Activated CD4-positive, alpha-beta T cell treated with anti-CD3 and anti-CD28 coated beads for 36 hours (primary cell): ENCODE measurements around the gene FOXO6. TPM values are rescaled to one million over a fixed set of nuclear protein-coding genes. Genes with fewer than 3 reads are reported as not detected.

Experiments
- ATAC-seq: fragments of 200-7000 bp; cut with Tn5 transposase; one replicate; pipeline ENCODE4 v1.10.0; 2021; ENCODE audit warnings: mild to moderate bottlenecking, moderate library complexity
- CTCF ChIA-PET: fragments of 350-600 bp; sonication (Branson Sonifier 250); formaldehyde crosslinking; loops from one replicate; lab custom pipeline; 2021; ENCODE audit warnings: antibody characterized with exemption; lab: Charles Lee
- POLR2A ChIA-PET: fragments of 350-600 bp; sonication (Branson Sonifier 250); formaldehyde crosslinking; loops from one replicate; lab custom pipeline; 2021; ENCODE audit warnings: antibody characterized with exemption, inconsistent platforms; lab: Charles Lee
- DNase-seq: peaks from one replicate; pipeline ENCODE4 v3.0.0-alpha.2; 2020
- H3K27ac Mint-ChIP-seq: one replicate; pipeline ENCODE4 v1.8.0; 2021; ENCODE audit warnings: mixed read lengths
- H3K27me3 Mint-ChIP-seq: one replicate; pipeline ENCODE4 v1.8.0; 2021; ENCODE audit warnings: mixed read lengths
- H3K36me3 Mint-ChIP-seq: one replicate; pipeline ENCODE4 v1.8.0; 2021; ENCODE audit warnings: low read depth, mixed read lengths
- H3K4me1 Mint-ChIP-seq: one replicate; pipeline ENCODE4 v1.8.0; 2021; ENCODE audit warnings: mixed read lengths
- H3K4me3 Mint-ChIP-seq: one replicate; pipeline ENCODE4 v1.8.0; 2021; ENCODE audit warnings: mild to moderate bottlenecking, moderate library complexity, mixed read lengths
- H3K9me3 Mint-ChIP-seq: one replicate; pipeline ENCODE4 v1.8.0; 2021; ENCODE audit warnings: low read depth, mixed read lengths
- intact Hi-C, 2 experiments: fragments of 100-400 bp; cut with DNase I in 1 of 2; cut with micrococcal nuclease in 1 of 2; formaldehyde crosslinking; loops; one replicate each; pipeline versions ENCODE4 v1.14.2 to v1.15.1; 2022 to 2024; cut with DNase I, micrococcal nuclease
- total RNA-seq, 2 experiments: library from RNA; stranded (reverse); gene quantifications; one replicate each; pipeline ENCODE4 v1.2.3, GENCODE V29; 2021

FOXO6 gene
- total RNA-seq, 2 experiments from 2014 or later, result 0.09 TPM; not detected in 1

DNA sequence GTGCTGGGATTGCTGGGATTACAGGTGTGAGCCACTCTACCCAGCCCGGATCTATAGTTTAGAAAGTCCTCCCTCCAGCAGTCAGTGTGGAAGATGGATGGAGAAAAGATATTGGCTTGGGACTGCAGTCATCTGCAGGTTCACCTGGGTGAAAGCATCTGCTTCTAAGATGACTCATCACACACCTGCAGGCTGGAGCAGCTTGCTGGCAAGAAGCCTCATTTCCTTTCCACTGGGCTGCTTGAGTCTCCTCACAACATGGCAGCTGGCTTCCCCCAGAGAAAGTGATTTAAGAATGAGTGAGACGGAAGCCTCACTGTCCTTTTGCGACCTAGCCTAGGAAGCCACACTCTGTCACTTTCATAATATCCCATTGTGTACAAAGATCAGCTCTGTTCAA, 50.0 kb downstream of the FOXO6 start:
- Mint-ChIP-seq H3K27me3 (peaks cover 9% of the 10 kb centered on the region), H3K9me3 (no peaks in the 10 kb centered on the region), H3K36me3 (no peaks in the 10 kb centered on the region), H3K4me3 (no peak overlapping the region), H3K27ac (no peak overlapping the region), H3K4me1 (no peaks in the 10 kb centered on the region)
- CTCF ChIA-PET, result no interaction called here
- intact Hi-C loops, result no loop called here
- DNase-seq (peak; percentile 15), ATAC-seq (no peak)
- POLR2A ChIA-PET, result no interaction called here

DNA sequence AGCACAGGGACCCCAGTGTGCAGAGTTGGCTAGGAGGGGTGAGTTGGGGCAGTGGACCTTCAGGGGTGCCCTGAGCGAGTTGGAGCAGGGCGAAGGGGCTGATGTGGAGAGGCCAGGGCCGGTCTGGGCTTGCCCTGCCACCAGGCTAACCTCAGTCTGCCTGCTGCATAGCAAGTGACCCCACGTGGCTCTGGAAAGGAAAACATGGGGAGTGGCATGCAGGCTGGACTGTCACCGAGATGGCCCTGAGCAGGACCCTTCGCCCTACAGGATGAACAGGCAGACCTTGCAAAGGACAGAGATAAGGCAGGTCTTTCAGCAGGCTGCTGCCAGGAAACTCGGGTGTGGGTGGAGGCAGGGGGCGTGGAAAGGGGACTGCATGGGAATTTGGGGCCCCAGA, 51.5 kb downstream of the FOXO6 start:
- POLR2A ChIA-PET, result no interaction called here
- Mint-ChIP-seq H3K9me3 (no peaks in the 10 kb centered on the region), H3K36me3 (no peaks in the 10 kb centered on the region), H3K27ac (no peak overlapping the region), H3K27me3 (peaks cover 15% of the 10 kb centered on the region), H3K4me3 (no peak overlapping the region), H3K4me1 (no peaks in the 10 kb centered on the region)
- CTCF ChIA-PET, result interaction anchor here (0.6 kb wide), 1 partner anchor 89 kb away, joined by 4 read pairs; no protein-coding TSS in a partner anchor
- DNase-seq (no peak), ATAC-seq (no peak)
- intact Hi-C loops, result no loop called here

DNA sequence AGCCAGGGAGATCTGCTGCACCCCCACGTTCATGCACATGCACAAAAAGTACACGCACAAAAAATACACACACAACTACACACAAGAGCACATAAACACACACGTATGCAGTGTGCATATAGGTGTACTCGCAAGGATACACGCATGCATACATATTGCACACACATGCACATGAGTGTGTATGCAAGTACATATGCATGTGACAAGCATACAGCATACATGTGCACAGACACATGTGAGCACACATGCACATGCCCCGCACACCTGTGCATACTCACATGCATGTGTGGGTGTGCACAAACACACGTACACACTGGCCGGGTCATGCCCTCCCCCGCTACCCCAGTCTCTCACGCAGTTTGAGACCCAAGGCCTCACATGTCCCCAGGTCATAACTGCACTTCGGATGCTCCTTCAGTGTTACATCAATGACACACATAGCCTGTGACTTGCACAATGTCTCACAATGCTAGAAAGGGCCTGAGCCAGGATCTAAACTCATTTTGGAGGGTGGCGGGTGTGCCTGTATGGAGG, 52.6 kb downstream of the FOXO6 start:
- Mint-ChIP-seq H3K4me1 (no peaks in the 10 kb centered on the region), H3K36me3 (no peaks in the 10 kb centered on the region), H3K27me3 (peaks cover 10% of the 10 kb centered on the region), H3K27ac (no peak overlapping the region), H3K4me3 (no peak overlapping the region), H3K9me3 (no peaks in the 10 kb centered on the region)
- ChIA-PET CTCF (interaction anchor here (1.0 kb wide), 1 partner anchor 58 kb away, joined by 3 read pairs; no protein-coding TSS in a partner anchor), POLR2A (no interaction called here)
- no peak for DNase-seq
- intact Hi-C loops, result no loop called here
- no peak for ATAC-seq

DNA sequence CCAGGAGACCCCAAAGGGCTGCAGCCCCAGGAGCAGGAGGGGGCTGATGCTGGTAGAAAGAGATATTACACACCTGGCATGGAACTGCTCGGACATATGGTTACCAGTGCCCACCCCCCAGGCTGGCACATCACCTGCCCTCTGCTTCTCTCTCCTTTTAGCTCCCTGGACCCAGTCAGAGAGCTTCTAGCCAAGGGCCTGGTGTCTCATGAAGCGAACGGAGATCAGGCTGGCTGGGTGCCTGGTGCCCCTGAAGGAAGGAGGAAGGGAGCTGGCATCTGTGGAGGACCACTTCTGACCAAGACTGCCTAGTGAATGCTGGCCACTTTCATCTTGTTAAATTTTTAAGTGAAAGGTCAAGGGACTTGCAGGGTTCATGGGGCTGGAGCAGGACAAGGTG, 53.1 kb downstream of the FOXO6 start:
- ChIA-PET POLR2A (no interaction called here), CTCF (interaction anchor here (0.8 to 2.6 kb wide), 5 partner anchors 54 to 100 kb away, joined by 3 to 15 read pairs (median 5); no protein-coding TSS in a partner anchor)
- Mint-ChIP-seq H3K4me3 (no peak overlapping the region), H3K27ac (no peak overlapping the region), H3K36me3 (no peaks in the 10 kb centered on the region), H3K9me3 (no peaks in the 10 kb centered on the region), H3K27me3 (peaks cover 7% of the 10 kb centered on the region), H3K4me1 (no peaks in the 10 kb centered on the region)
- DNase-seq, result no peak
- intact Hi-C loops, result no loop called here
- no peak for ATAC-seq

DNA sequence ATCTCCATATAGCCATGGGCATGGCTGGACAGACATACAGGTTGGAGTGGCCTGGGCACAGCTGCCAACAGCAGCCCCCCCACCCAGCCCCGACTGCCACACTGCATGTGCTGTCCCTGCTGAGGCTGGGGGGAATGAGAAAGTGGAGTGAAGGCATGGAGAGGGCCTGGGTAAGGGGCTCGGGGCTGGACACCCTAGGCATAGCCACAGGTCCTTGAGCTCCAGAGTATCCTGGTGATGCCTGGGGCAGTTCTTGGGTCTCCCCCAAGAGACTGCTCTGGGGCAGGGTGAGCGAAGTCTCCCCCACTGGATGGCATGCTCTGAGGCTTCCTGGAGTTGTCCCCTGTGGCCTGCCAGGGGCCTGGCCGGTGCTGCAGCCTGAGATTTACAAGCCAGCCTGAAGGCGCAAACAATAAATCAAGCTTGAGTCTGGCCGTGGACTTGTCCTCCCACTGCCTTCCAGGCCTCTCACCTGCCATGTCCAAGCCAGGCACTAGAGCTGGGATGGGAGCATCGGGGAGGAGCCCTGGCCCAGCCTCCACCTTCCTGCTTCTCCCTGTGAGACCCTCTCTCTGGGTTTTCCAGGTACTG, 53.6 kb downstream of the FOXO6 start:
- ChIA-PET CTCF (interaction anchor here (0.6 to 2.6 kb wide), 8 partner anchors 55 to 466 kb away, joined by 3 to 15 read pairs (median 4); no protein-coding TSS in a partner anchor), POLR2A (no interaction called here)
- DNase-seq (no peak), ATAC-seq (no peak)
- H3K4me3 Mint-ChIP-seq, result no peak overlapping the region
- H3K27ac Mint-ChIP-seq, result no peak overlapping the region
- no peaks in the 10 kb centered on the region for H3K4me1 Mint-ChIP-seq
- H3K27me3 Mint-ChIP-seq, result peaks cover 7% of the 10 kb centered on the region
- intact Hi-C loops, result no loop called here
- H3K36me3 Mint-ChIP-seq, result no peaks in the 10 kb centered on the region
- no peaks in the 10 kb centered on the region for H3K9me3 Mint-ChIP-seq

DNA sequence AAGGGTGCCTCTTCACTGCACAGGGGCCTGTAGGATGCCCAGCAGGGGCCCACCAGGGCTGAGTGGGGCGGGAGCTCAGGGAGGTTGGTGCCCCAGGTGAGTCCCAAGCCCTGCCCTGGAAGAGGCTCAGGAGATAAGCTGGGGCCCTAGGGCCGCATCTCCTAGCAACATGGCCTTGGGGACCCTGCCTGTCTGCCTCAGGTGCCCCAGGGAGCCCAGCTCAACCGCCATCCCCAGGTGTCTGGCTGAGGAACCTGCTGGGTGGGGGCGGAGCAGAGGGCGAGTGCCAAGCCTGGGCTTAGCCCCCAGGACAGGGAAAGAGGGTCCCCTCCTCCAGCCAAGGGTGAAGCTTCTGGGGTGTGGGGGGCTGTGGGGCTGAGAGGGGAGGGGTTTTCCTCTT, 54.8 kb downstream of the FOXO6 start:
- ATAC-seq, result no peak
- Mint-ChIP-seq H3K4me3 (no peak overlapping the region), H3K9me3 (no peaks in the 10 kb centered on the region), H3K27ac (no peak overlapping the region), H3K4me1 (no peaks in the 10 kb centered on the region), H3K36me3 (no peaks in the 10 kb centered on the region), H3K27me3 (peaks cover 7% of the 10 kb centered on the region)
- no peak for DNase-seq
- CTCF ChIA-PET, result interaction anchor here (0.6 to 2.6 kb wide), 6 partner anchors 9 to 650 kb away, joined by 3 to 15 read pairs (median 4); no protein-coding TSS in a partner anchor
- intact Hi-C loops, result loop anchor here in 1 of 2 experiments (2.0 kb wide), 2 partner anchors 93 to 103 kb away; no protein-coding TSS in a partner anchor
- POLR2A ChIA-PET, result no interaction called here

DNA sequence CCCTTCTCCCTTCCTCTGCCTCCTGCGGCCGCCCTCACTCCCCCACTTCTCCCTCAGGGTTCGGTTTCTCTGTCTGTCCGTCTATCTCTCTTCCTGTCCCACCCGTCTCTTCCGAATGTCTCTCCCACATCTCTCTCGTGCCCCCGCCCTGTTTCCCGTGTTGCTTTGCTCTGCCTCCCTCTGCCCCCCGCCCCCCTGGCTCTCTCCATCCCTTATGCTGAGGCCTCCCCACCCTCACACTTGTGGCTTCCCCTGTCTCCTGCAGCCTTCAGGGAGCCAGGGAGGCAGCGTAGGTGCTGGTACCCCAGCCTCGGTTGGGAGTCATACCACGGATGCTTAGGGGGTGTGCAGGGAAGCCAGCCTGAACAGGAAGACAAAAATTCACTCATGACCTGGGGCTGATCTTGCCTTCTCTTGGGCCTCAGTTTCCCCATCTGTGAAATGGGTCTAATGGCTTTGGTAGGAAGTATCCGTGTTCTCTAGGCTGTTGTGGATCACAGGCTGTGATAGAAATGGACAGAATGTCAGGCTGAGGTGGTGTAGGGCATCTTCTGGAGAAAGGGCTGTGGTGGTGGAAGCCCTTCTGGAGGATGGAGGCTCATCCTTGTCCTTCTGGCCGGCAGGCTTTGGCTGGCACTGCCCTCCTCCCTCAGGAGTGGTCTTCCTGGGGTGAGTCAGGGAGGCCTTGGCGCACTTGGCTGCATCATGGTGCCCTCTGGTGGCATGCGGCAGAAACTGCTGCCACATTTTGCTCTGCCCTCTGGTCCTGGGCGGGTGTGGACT, 55.5 kb downstream of the FOXO6 start:
- Mint-ChIP-seq H3K9me3 (no peaks in the 10 kb centered on the region), H3K4me1 (no peaks in the 10 kb centered on the region), H3K4me3 (no peak overlapping the region), H3K27me3 (peaks cover 7% of the 10 kb centered on the region), H3K27ac (no peak overlapping the region), H3K36me3 (no peaks in the 10 kb centered on the region)
- DNase-seq (peak; percentile 78), ATAC-seq (peak; percentile 74)
- ChIA-PET CTCF (interaction anchor here (0.6 to 2.6 kb wide), 11 partner anchors 10 to 649 kb away, joined by 3 to 16 read pairs (median 5); no protein-coding TSS in a partner anchor), POLR2A (no interaction called here)
- intact Hi-C loops, result loop anchor here (1.0 to 2.0 kb wide), 5 partner anchors 93 to 148 kb away; no protein-coding TSS in a partner anchor

DNA sequence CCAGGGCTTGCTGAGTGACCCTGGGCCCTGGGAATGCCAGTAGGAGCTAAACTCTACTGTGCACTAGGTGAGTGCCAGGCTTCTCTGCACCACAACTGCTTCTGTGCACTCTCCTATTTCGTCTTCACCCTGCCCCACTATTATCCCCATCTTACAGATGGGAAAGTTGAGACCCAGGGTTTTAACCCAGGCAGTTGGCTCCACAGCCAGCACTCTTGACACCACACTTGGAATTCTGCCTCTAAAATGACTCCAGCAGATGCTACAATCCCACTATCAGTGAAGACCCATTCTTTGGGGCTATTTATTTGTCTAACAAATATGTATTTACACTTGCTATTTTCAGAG, 56.1 kb downstream of the FOXO6 start:
- intact Hi-C loops, result loop anchor here (1.0 to 2.0 kb wide), 5 partner anchors 94 to 149 kb away; no protein-coding TSS in a partner anchor
- no peak for ATAC-seq
- CTCF ChIA-PET, result interaction anchor here (0.6 to 2.3 kb wide), 14 partner anchors 11 to 221 kb away, joined by 3 to 16 read pairs (median 4); no protein-coding TSS in a partner anchor

DNA sequence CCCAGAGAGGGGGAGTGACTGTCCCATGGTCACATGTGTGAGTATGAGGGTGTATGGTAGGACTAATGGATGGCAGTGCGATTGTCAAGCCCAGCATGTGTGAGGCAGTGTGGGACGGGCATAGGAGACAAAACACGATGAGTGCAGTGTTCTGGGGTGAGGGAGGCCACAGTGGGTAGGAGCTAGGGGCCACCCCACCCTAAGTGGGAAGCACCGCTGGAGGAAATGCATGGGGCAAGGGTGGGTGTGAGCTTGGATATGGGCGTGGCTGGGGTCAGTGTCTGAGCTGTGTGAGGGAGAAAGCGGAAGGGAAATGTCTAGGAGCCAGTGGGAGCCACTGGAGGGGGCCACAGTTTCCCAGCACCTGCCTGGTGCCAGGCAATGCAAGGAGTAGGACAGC, 56.5 kb downstream of the FOXO6 start:
- POLR2A ChIA-PET, result no interaction called here

More for the DNA sequence above, 56.1 kb downstream of the FOXO6 start:
- POLR2A ChIA-PET, result no interaction called here
- H3K4me3 Mint-ChIP-seq, result no peak overlapping the region
- H3K27me3 Mint-ChIP-seq, result peaks cover 7% of the 10 kb centered on the region
- H3K4me1 Mint-ChIP-seq, result no peaks in the 10 kb centered on the region
- H3K27ac Mint-ChIP-seq, result no peak overlapping the region
- H3K9me3 Mint-ChIP-seq, result no peaks in the 10 kb centered on the region
- H3K36me3 Mint-ChIP-seq, result no peaks in the 10 kb centered on the region
- DNase-seq, result no peak

DNA sequence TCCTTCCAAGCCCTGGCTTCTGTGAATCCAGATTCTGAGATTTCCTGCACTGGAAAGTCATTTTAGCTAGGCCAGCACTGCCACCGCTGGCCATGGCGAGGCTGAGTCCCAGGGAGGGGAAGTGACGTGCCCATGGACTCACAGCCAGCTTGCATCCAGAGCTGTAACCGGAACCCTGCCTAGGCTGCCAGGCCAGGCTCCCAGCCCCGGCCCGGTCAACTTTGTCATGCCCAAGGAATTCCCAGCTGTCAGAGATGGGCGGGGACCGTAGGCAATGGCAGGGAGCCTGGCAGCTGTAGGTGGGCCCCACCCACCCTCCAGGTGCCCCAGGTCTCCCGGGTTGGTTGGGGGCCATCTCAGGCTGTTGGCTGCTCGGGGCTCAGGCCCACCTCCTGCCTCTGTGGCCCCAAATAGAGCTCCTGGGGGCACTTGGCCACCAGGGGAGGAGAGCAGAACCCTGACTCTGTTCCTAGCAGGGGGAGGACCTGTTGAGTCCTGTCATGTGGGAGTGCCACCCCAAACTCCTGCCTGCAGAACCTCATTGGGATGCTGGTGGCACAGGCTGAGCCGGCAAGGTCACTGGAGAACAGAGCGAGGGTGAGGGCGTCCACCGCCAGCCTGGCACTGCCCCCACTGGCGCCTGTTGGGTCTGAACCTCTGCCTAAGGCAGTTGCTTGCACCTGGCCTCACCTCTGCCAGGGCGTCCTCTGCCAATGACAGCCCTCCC, 57.8 kb downstream of the FOXO6 start:
- Mint-ChIP-seq H3K27me3 (peaks cover 6% of the 10 kb centered on the region), H3K27ac (no peak overlapping the region), H3K4me1 (no peaks in the 10 kb centered on the region), H3K36me3 (no peaks in the 10 kb centered on the region), H3K9me3 (no peaks in the 10 kb centered on the region), H3K4me3 (no peak overlapping the region)
- intact Hi-C loops, result no loop called here
- ChIA-PET POLR2A (no interaction called here), CTCF (interaction anchor here (0.7 to 2.3 kb wide), 7 partner anchors 13 to 160 kb away, joined by 3 to 16 read pairs (median 4); no protein-coding TSS in a partner anchor)
- ATAC-seq, result no peak
- no peak for DNase-seq

More for the DNA sequence above, 56.5 kb downstream of the FOXO6 start:
- H3K27ac Mint-ChIP-seq, result no peak overlapping the region
- intact Hi-C loops, result loop anchor here (1.0 to 2.0 kb wide), 5 partner anchors 94 to 149 kb away; no protein-coding TSS in a partner anchor
- CTCF ChIA-PET, result interaction anchor here (0.6 to 2.3 kb wide), 15 partner anchors 12 to 222 kb away, joined by 3 to 16 read pairs (median 4); no protein-coding TSS in a partner anchor
- H3K4me1 Mint-ChIP-seq, result no peaks in the 10 kb centered on the region
- H3K4me3 Mint-ChIP-seq, result no peak overlapping the region
- ATAC-seq (no peak), DNase-seq (no peak)
- H3K36me3 Mint-ChIP-seq, result no peaks in the 10 kb centered on the region
- H3K27me3 Mint-ChIP-seq, result peaks cover 7% of the 10 kb centered on the region
- H3K9me3 Mint-ChIP-seq, result no peaks in the 10 kb centered on the region
